DND-41 (cell line): ENCODE results near the gene PKD1L1.

Experiments
- ATAC-seq: fragments of 200-7000 bp; cut with Tn5 transposase; 3 replicates; pipeline ENCODE4 v1.9.1; 2021; ENCODE audit warnings: low read depth; ENCODE audit not compliant: insufficient read depth
- DNase-seq: peaks from one replicate; pipeline ENCODE4 v3.0.0-alpha.2; 2020
- H2AFZ ChIP-seq: 2 replicates; pipeline ENCODE4 v1.6.0; 2012; ENCODE audit warnings: low read depth, low read length
- H3K27ac ChIP-seq: 2 replicates; pipeline ENCODE4 v1.5.1; 2012; ENCODE audit warnings: low read length, inconsistent platforms
- H3K27me3 ChIP-seq: fragments of 200-600 bp; sonication (generic); 2 replicates; pipeline ENCODE4 v1.6.0; 2012; ENCODE audit warnings: low read length, mild to moderate bottlenecking, inconsistent platforms; ENCODE audit not compliant: insufficient read depth, poor library complexity
- H3K36me3 ChIP-seq: 2 replicates; pipeline ENCODE4 v1.5.1; 2012; ENCODE audit warnings: low read length, inconsistent platforms; ENCODE audit not compliant: insufficient read depth
- H3K4me1 ChIP-seq: 2 replicates; pipeline ENCODE4 v1.5.1; 2012; ENCODE audit warnings: mild to moderate bottlenecking, low read length; ENCODE audit not compliant: insufficient read depth
- H3K4me2 ChIP-seq: 2 replicates; pipeline ENCODE4 v1.6.0; 2012; ENCODE audit warnings: mild to moderate bottlenecking, moderate library complexity, low read length, inconsistent platforms; ENCODE audit not compliant: insufficient read depth
- H3K4me3 ChIP-seq, 2 experiments: fragments of 200-600 bp in 1 of 2; shearing (Covaris generic) in 1 of 2; 2 replicates each; pipeline ENCODE4 v1.5.1; 2012 to 2016; ENCODE audit warnings: inconsistent platforms in 2 of 2, low read length in 2 of 2, mild to moderate bottlenecking in 2 of 2, low read depth in 1 of 2, moderate library complexity in 1 of 2
- H3K79me2 ChIP-seq: 2 replicates; pipeline ENCODE4 v1.6.0; 2012; ENCODE audit warnings: low read length, inconsistent platforms; ENCODE audit not compliant: insufficient read depth
- H3K9ac ChIP-seq: 2 replicates; pipeline ENCODE4 v1.6.0; 2012; ENCODE audit warnings: low read depth, mild to moderate bottlenecking, inconsistent platforms, low read length, moderate library complexity
- H3K9me3 ChIP-seq: 2 replicates; pipeline ENCODE4 v1.5.1; 2012; ENCODE audit warnings: low read length, moderate library complexity, mild to moderate bottlenecking, inconsistent platforms; ENCODE audit not compliant: insufficient read depth, severe bottlenecking
- H4K20me1 ChIP-seq: 2 replicates; pipeline ENCODE4 v1.6.0; 2012; ENCODE audit warnings: low read length; ENCODE audit not compliant: insufficient read depth
- CTCF ChIP-seq: IDR thresholded peaks from 2 replicates; pipeline ENCODE4 v1.5.1; 2012; ENCODE audit warnings: borderline replicate concordance, low read length, moderate library complexity, mild to moderate bottlenecking; ENCODE audit not compliant: poor library complexity, severe bottlenecking; ENCODE audit errors: extremely low read depth
- EZH2 ChIP-seq: IDR thresholded peaks from 3 replicates; pipeline ENCODE4 v1.6.1; 2012; ENCODE audit warnings: borderline replicate concordance, low read depth, mild to moderate bottlenecking, moderate library complexity, low read length, inconsistent platforms; ENCODE audit not compliant: severe bottlenecking

Gene PKD1L1

GRCh38 chr7:47932466-47933037, 15.7 kb downstream of the PKD1L1 start:
- Histone ChIP-seq H2AFZ (no peak overlapping the region), H3K4me3 (no peak overlapping the region), H3K9ac (no peak overlapping the region), H3K9me3 (peaks cover 3% of the 10 kb centered on the region), H3K4me1 (no peaks in the 10 kb centered on the region), H3K79me2 (no peaks in the 10 kb centered on the region), H4K20me1 (no peaks in the 10 kb centered on the region), H3K36me3 (no peaks in the 10 kb centered on the region), H3K27me3 (no peaks in the 10 kb centered on the region), H3K27ac (no peak overlapping the region), H3K4me2 (no peak overlapping the region)
- DNase-seq, result no peak
- no peak for TF ChIP-seq EZH2
- no peak for TF ChIP-seq CTCF
- ATAC-seq, result no peak

GRCh38 chr7:47932016-47932415, 16.2 kb downstream of the PKD1L1 start:
- no peaks in the 10 kb centered on the region for H4K20me1 ChIP-seq
- H3K4me2 ChIP-seq, result no peak overlapping the region
- no peak overlapping the region for H3K9ac ChIP-seq
- H3K9me3 ChIP-seq, result peaks cover 3% of the 10 kb centered on the region
- no peaks in the 10 kb centered on the region for H3K79me2 ChIP-seq
- DNase-seq (no peak), ATAC-seq (no peak)
- H3K27me3 ChIP-seq, result no peaks in the 10 kb centered on the region
- H3K36me3 ChIP-seq, result no peaks in the 10 kb centered on the region
- TF ChIP-seq EZH2, result no peak
- no peak for TF ChIP-seq CTCF
- H3K27ac ChIP-seq, result no peak overlapping the region
- no peak overlapping the region for H2AFZ ChIP-seq
- H3K4me3 ChIP-seq, result no peak overlapping the region
- no peaks in the 10 kb centered on the region for H3K4me1 ChIP-seq

GRCh38 chr7:47931005-47932004, 17.0 kb downstream of the PKD1L1 start:
- Histone ChIP-seq H3K4me2 (no peak overlapping the region), H3K79me2 (no peaks in the 10 kb centered on the region), H4K20me1 (no peaks in the 10 kb centered on the region), H3K4me3 (no peak overlapping the region), H3K4me1 (no peaks in the 10 kb centered on the region), H3K9me3 (peaks cover 3% of the 10 kb centered on the region), H2AFZ (no peak overlapping the region), H3K9ac (no peak overlapping the region), H3K27ac (no peak overlapping the region), H3K27me3 (no peaks in the 10 kb centered on the region), H3K36me3 (no peaks in the 10 kb centered on the region)
- no peak for ATAC-seq
- TF ChIP-seq EZH2 (no peak), CTCF (no peak)
- DNase-seq, result no peak
